Measurements from ENCODE around the gene FAM131C.

FAM131C gene

DNA sequence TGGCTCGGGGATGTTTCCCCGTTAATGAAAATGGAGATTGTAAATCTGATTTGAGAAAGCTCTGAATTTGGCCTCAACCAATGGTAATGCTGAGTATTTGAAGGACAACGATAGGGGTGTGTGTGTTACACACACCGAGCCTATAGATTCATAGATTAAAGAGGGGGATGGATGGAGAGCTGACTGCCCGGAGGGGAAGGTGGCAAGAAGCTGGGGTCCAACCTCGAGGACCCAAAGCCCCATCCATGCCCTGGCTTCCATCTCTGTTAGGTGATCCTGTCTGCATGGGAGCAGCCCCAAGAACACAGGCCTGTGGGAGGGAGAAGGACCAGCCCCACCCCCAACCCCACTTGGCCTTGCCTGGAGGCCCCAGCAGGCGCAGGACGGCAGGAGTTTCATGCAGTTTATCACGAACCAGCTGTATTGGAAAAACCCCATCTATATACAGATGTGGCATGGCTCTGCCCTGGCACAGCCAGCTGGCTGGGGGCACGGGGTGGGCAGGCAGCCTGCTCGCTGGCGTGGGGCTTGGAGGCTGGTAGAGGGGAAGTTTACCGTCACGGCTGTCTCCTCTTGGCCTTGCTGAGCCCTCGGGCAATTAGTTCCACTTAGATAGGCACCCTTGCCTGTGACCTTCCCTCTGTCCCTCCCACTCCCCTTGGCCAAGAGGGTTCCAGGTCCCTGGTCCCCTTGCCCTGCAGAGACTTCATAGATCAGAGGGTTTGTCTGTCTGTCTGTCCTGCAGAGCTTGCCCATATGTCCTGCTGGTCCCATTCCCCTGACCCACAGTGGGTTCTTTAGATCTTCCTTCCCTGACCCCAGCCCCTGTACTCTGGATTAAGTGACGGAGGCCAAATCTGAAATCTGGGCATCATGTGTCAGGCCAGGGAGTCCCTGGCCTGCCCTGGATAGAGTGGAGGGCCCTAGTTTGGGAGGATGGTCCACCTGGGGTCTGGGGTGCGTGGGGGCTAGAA is 58.7 kb downstream of the FAM131C start:
- H3K27ac ChIP-seq = peak overlapping the region; percentile 69
- H3K79me2 ChIP-seq (ENCODE audit: insufficient read depth, low read depth) = no peaks in the 10 kb centered on the region
- peaks cover 61% of the 10 kb centered on the region for H3K4me1 ChIP-seq (ENCODE audit: low read depth, poor library complexity, severe bottlenecking)
- H2AFZ ChIP-seq (ENCODE audit: low read depth) = peak overlapping the region; percentile 16; the same call in 1 of the 2 replicates
- peak overlapping the region; percentile 94 for H3K4me2 ChIP-seq
- no peak overlapping the region for H3K4me3 ChIP-seq (IDR thresholded peaks at IDR 0.05; ENCODE audit: insufficient read depth, low read depth, low read length)
- no peaks in the 10 kb centered on the region for H4K20me1 ChIP-seq (ENCODE audit: insufficient read depth)
- TF ChIP-seq, protein P1, sequence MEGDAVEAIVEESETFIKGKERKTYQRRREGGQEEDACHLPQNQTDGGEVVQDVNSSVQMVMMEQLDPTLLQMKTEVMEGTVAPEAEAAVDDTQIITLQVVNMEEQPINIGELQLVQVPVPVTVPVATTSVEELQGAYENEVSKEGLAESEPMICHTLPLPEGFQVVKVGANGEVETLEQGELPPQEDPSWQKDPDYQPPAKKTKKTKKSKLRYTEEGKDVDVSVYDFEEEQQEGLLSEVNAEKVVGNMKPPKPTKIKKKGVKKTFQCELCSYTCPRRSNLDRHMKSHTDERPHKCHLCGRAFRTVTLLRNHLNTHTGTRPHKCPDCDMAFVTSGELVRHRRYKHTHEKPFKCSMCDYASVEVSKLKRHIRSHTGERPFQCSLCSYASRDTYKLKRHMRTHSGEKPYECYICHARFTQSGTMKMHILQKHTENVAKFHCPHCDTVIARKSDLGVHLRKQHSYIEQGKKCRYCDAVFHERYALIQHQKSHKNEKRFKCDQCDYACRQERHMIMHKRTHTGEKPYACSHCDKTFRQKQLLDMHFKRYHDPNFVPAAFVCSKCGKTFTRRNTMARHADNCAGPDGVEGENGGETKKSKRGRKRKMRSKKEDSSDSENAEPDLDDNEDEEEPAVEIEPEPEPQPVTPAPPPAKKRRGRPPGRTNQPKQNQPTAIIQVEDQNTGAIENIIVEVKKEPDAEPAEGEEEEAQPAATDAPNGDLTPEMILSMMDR (conservative IDR thresholded peaks at IDR 0.05; ENCODE audit: low read depth, low read length) = no peak
- peak overlapping the region; percentile 76 for H3K9ac ChIP-seq
- no peaks in the 10 kb centered on the region for H3K36me3 ChIP-seq (ENCODE audit: insufficient read depth)
- H3K27me3 ChIP-seq (ENCODE audit: insufficient read depth, low read depth) = no peaks in the 10 kb centered on the region

DNA sequence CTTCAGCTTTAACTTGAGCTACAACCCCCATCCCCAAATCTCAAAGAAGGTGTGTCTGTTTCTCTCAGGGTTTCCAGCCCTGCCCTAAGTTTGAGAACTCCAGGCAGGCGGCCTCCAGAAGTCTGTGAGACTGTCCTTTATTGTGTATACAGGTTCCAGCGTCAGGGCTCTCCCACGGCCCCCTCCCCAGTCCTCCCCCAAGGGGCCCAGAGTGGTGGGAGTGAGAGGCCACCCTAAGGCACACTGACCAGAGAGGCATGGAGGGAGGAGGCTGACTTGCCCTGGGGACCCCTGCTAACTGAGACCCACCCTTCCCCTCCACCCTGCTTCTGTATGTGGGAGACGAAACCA is 59.6 kb downstream of the FAM131C start:
- peaks cover 60% of the 10 kb centered on the region for H3K4me1 ChIP-seq (ENCODE audit: low read depth, poor library complexity, severe bottlenecking)
- peak overlapping the region; percentile 69 for H3K27ac ChIP-seq
- peak overlapping the region; percentile 94 for H3K4me2 ChIP-seq
- no peaks in the 10 kb centered on the region for H3K27me3 ChIP-seq (ENCODE audit: insufficient read depth, low read depth)
- no peaks in the 10 kb centered on the region for H3K36me3 ChIP-seq (ENCODE audit: insufficient read depth)
- H3K4me3 ChIP-seq (IDR thresholded peaks at IDR 0.05; ENCODE audit: insufficient read depth, low read depth, low read length) = no peak overlapping the region
- H3K9ac ChIP-seq = peak overlapping the region; percentile 76
- no peak overlapping the region for H2AFZ ChIP-seq (ENCODE audit: low read depth)
- no peaks in the 10 kb centered on the region for H3K79me2 ChIP-seq (ENCODE audit: insufficient read depth, low read depth)
- TF ChIP-seq, protein P1 (conservative IDR thresholded peaks at IDR 0.05; ENCODE audit: low read depth, low read length) = no peak
- no peaks in the 10 kb centered on the region for H4K20me1 ChIP-seq (ENCODE audit: insufficient read depth)

DNA sequence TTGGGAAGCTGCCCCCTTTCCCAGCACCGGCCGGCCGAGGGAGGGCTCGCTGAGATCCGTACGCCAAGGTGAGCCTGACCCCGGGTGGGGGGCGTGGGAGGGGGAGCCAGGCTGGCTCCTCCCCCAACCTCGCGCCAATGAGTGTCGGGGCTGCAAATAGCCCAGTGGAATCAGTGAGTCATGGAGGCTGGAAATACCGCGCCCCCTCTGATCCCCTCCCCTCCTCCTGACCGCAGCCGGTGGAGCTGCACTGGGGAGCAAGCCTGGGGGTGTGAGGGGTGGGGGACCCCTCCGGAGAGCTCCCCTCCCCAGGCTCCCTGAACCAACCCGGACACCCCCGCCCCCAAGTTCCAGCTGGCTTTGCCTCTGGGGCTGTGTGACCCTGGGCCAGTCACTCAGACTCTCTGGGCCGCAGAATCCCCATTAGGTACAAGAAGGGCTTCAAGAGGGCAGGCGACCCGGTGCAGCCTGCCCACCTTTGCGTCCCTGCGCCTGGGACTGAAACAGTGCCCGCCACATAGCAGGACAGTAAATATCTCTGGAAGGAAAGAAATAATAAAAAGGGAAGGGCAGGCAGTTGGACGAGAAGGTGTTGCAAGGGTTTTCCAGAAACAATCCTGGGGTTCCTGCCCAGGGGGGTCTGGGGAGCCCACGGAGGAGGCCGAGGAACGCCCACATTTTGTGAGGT is 60.1 kb downstream of the FAM131C start:
- Histone ChIP-seq H3K36me3 (ENCODE audit: insufficient read depth) (no peaks in the 10 kb centered on the region), H3K27me3 (ENCODE audit: insufficient read depth, low read depth) (no peaks in the 10 kb centered on the region), H3K27ac (peak overlapping the region; percentile 69), H3K9ac (peak overlapping the region; percentile 76), H3K4me2 (peak overlapping the region; percentile 94), H3K79me2 (ENCODE audit: insufficient read depth, low read depth) (no peaks in the 10 kb centered on the region), H3K4me3 (IDR thresholded peaks at IDR 0.05; ENCODE audit: insufficient read depth, low read depth, low read length) (peak overlapping the region; percentile 32), H2AFZ (ENCODE audit: low read depth) (peak overlapping the region; percentile 78), H4K20me1 (ENCODE audit: insufficient read depth) (no peaks in the 10 kb centered on the region), H3K4me1 (ENCODE audit: low read depth, poor library complexity, severe bottlenecking) (peaks cover 60% of the 10 kb centered on the region)
- TF ChIP-seq, protein P1 (conservative IDR thresholded peaks at IDR 0.05; ENCODE audit: low read depth, low read length) = no peak

DNA sequence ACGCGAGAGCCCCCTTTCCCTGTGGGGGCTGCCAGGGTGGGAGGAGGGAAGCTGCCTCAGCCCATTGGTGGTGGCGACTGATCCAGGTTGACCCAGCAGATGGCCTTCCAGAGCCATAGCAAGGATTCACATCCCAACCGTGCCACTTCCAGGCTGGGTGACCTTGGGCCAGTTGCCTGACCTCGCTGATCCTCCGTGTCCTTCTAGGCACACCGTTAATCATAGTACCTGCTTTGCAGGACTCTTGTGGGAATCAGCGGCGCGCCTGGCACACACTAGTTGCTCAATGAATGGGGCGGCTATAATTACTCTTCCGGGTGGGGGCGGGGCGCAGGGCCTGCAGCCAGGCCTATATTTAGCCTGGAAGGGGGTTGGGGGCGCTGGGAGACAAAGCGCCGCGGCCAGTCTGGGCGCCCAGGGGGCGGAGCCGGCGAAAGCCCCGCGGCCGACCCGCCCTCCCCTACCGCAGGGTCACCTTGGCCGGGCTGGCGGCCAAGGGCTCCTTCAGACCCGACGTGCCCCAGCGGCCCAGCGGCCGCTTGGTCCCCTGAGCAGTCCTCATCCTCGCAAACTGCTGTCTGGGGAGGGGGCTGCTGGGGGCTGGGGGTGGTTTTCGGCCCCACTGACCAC is 60.7 kb downstream of the FAM131C start:
- Histone ChIP-seq H4K20me1 (ENCODE audit: insufficient read depth) (no peaks in the 10 kb centered on the region), H3K4me3 (IDR thresholded peaks at IDR 0.05; ENCODE audit: insufficient read depth, low read depth, low read length) (peak overlapping the region; percentile 32), H3K27ac (peak overlapping the region; percentile 69), H3K36me3 (ENCODE audit: insufficient read depth) (no peaks in the 10 kb centered on the region), H3K79me2 (ENCODE audit: insufficient read depth, low read depth) (no peaks in the 10 kb centered on the region), H3K4me1 (ENCODE audit: low read depth, poor library complexity, severe bottlenecking) (peaks cover 60% of the 10 kb centered on the region), H3K4me2 (peak overlapping the region; percentile 94), H3K27me3 (ENCODE audit: insufficient read depth, low read depth) (no peaks in the 10 kb centered on the region), H3K9ac (peak overlapping the region; percentile 76), H2AFZ (ENCODE audit: low read depth) (peak overlapping the region; percentile 78)
- TF ChIP-seq, protein P1 (conservative IDR thresholded peaks at IDR 0.05; ENCODE audit: low read depth, low read length) = no peak

Measured in KMS-11 (cell line).